Calu3 (cell line): Measurements from ENCODE around the gene TIGD3. TPM values are rescaled to one million over a fixed set of nuclear protein-coding genes. Genes with fewer than 3 reads are reported as not detected.

Source experiments
- BruUV-seq: library from RNA; stranded (reverse); fragments of 400-500 nt; replicated peaks from 2 replicates; lab custom pipeline; 2021; lab: Mats Ljungman, UMichigan
- CTCF ChIA-PET: fragments of 300-600 bp; sonication (Branson Sonifier 250); formaldehyde crosslinking; loops from one replicate; lab custom pipeline; 2022; ENCODE audit warnings: antibody characterized with exemption; lab: Charles Lee
- DNase-seq: peaks from one replicate; pipeline ENCODE4 v3.0.0; 2022
- H3K27ac Mint-ChIP-seq: one replicate; pipeline ENCODE4 v1.8.0; 2022; ENCODE audit warnings: mixed read lengths; ENCODE audit not compliant: unreplicated experiment
- H3K27me3 Mint-ChIP-seq: one replicate; pipeline ENCODE4 v1.8.0; 2022; ENCODE audit warnings: mixed read lengths; ENCODE audit not compliant: unreplicated experiment
- H3K36me3 Mint-ChIP-seq: one replicate; pipeline ENCODE4 v1.8.0; 2022; ENCODE audit warnings: mild to moderate bottlenecking, moderate library complexity, mixed read lengths; ENCODE audit not compliant: insufficient read depth, unreplicated experiment
- H3K4me1 Mint-ChIP-seq: one replicate; pipeline ENCODE4 v1.8.0; 2022; ENCODE audit warnings: mild to moderate bottlenecking, low read depth, mixed read lengths; ENCODE audit not compliant: unreplicated experiment
- H3K4me3 Mint-ChIP-seq: one replicate; pipeline ENCODE4 v1.8.0; 2022; ENCODE audit warnings: mild to moderate bottlenecking, low read depth, moderate library complexity, mixed read lengths; ENCODE audit not compliant: unreplicated experiment
- H3K9me3 Mint-ChIP-seq: one replicate; pipeline ENCODE4 v1.8.0; 2022; ENCODE audit warnings: low read depth, mixed read lengths; ENCODE audit not compliant: unreplicated experiment
- intact Hi-C: fragments of 100-400 bp; cut with micrococcal nuclease; formaldehyde crosslinking; loops from one replicate; pipeline ENCODE4 v1.10.0; 2022; ENCODE audit not compliant: unreplicated experiment
- total RNA-seq: library from RNA; stranded (reverse); gene quantifications from 2 replicates; pipeline ENCODE4 v1.2.3, GENCODE V29; 2022
- TF ChIP-seq, protein P1 (sequence below): fragments of 200-600 bp; IDR thresholded peaks from one replicate; pipeline ENCODE4 v1.8.0; 2022; ENCODE audit warnings: antibody characterized with exemption; ENCODE audit not compliant: unreplicated experiment

Gene TIGD3
- total RNA-seq, 1 experiment from 2014 or later: 1.5 TPM

DNA sequence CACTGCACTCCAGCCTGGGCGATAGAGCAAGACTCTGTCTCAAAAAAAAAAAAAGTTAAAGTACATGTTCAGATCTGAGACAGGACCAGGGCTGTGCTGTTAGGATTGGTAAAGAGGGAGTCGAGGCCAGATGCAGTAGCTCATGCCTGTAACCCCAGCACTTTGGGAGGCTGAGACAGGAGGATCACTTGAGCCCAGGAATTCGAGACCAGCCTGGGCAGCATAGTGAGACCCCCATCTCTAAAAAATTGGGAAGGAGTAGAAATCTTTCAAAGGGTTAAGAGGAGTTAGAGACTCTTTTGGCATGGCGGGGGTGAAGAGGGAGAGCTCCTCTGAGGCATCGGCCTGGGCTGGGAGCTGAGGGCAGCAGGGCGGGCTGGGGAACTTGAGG, 16.1 kb downstream of the TIGD3 start:
- peaks cover 8% of the 10 kb centered on the region for H3K36me3 Mint-ChIP-seq
- H3K4me3 Mint-ChIP-seq: no peak overlapping the region
- intact Hi-C loops: no loop called here
- TF ChIP-seq, protein P1, sequence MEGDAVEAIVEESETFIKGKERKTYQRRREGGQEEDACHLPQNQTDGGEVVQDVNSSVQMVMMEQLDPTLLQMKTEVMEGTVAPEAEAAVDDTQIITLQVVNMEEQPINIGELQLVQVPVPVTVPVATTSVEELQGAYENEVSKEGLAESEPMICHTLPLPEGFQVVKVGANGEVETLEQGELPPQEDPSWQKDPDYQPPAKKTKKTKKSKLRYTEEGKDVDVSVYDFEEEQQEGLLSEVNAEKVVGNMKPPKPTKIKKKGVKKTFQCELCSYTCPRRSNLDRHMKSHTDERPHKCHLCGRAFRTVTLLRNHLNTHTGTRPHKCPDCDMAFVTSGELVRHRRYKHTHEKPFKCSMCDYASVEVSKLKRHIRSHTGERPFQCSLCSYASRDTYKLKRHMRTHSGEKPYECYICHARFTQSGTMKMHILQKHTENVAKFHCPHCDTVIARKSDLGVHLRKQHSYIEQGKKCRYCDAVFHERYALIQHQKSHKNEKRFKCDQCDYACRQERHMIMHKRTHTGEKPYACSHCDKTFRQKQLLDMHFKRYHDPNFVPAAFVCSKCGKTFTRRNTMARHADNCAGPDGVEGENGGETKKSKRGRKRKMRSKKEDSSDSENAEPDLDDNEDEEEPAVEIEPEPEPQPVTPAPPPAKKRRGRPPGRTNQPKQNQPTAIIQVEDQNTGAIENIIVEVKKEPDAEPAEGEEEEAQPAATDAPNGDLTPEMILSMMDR: no peak
- H3K9me3 Mint-ChIP-seq: no peaks in the 10 kb centered on the region
- BruUV-seq: TSS peak; percentile 94
- peak overlapping the region; percentile 62 for H3K27ac Mint-ChIP-seq
- H3K27me3 Mint-ChIP-seq: no peaks in the 10 kb centered on the region
- H3K4me1 Mint-ChIP-seq: peaks cover 11% of the 10 kb centered on the region
- no peak for DNase-seq
- CTCF ChIA-PET: interaction anchor here (0.7 to 1.8 kb wide), 6 partner anchors 9 to 101 kb away, joined by 3 to 9 read pairs (median 4); partner anchors contain the start of gene SLC25A45

DNA sequence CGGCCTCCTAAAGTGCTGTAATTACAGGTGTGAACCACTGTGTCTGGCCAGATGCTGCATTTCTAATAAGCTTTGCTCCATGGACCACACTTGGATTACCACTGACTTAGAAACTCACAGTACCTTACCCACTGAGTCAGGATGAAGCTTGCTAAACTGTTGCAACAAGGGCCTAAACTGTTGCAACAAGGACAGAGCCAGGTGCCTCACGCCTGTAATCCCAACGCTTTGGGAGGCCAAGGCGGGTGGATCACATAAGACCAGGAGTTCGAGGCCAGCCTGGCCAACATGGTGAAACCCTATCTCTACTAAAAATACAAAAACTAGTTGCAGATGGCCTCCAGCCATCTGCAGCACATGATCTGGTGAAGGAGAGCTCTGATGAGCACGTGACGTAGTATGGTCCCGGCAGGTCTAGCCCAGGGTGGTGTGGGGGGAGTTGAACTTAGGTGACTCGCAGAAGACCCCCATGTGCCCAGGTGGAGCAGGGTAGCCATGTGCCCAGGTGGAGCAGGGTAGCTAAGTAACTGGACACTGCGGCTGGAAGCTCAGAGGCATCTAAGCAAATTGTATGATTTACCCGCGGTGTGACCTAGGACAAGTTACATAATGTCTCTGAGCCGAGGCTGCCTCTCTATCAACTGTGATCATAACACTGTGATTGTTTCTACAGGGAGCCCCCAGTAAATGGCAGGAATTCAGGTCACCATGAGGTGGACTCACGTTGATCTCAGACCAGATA, 19.5 kb downstream of the TIGD3 start:
- no peak overlapping the region for H3K4me3 Mint-ChIP-seq
- peaks cover 30% of the 10 kb centered on the region for H3K4me1 Mint-ChIP-seq
- H3K36me3 Mint-ChIP-seq: peaks cover 14% of the 10 kb centered on the region
- no TSS peak for BruUV-seq
- H3K9me3 Mint-ChIP-seq: no peaks in the 10 kb centered on the region
- TF ChIP-seq, protein P1: no peak
- DNase-seq: no peak
- H3K27me3 Mint-ChIP-seq: no peaks in the 10 kb centered on the region
- CTCF ChIA-PET: interaction anchor here (1.1 kb wide), 1 partner anchor 168 kb away, joined by 3 read pairs; no protein-coding TSS in a partner anchor
- no peak overlapping the region for H3K27ac Mint-ChIP-seq
- intact Hi-C loops: no loop called here

DNA sequence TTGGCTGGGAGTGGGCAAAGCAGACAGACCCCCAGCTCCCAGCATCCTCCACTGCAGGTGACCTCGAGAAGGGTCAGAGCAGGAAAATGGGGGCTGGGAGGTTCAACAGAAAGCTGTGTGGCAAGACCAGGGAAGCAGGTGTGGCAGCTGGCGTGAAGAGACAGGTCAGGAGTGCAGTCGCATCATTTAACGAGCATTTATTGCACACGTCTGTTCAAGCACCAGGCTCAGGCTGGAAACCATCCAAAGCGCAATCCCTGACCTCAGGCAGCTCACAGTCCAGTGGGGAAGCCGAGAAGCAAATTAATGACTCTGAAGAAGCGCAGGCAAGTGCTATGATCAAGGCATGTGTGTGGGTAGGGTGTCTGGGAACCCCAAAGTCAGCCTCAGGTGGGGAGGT, 20.5 kb downstream of the TIGD3 start:
- Mint-ChIP-seq H3K27ac (no peak overlapping the region), H3K27me3 (no peaks in the 10 kb centered on the region), H3K36me3 (peaks cover 14% of the 10 kb centered on the region), H3K4me3 (no peak overlapping the region), H3K4me1 (peaks cover 38% of the 10 kb centered on the region), H3K9me3 (no peaks in the 10 kb centered on the region)
- TF ChIP-seq, protein P1: no peak
- CTCF ChIA-PET: no interaction called here
- intact Hi-C loops: no loop called here
- no peak for DNase-seq
- no TSS peak for BruUV-seq

DNA sequence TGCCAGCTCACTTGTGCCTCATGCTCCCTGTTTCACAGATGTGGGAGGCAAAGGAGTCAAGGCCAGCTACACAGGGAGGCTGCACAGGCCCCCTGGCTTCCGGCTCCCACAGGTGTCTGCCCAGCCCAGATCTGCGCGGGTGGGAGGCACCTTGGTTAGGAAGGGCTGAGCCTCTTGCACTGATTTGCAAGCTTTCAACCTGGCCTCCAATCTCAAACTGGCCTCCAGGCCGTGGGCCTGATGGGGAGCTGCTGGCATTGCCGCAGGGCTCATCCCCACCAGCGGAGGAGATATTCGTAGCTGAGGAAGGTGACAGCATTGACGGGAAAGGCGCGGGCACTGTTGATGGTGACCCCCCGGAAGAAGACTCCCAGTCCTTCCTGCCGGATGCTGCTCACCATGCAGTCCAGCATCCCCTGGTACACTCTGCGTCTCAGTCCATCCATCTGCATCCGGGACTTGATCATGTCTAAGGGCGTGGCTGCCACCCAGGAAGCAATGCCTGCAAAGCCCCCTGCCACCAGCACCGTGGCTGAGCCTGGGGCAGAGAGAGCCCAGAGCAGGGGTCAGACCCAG, 21.7 kb downstream of the TIGD3 start:
- no TSS peak for BruUV-seq
- CTCF ChIA-PET: interaction anchor here (0.6 to 0.7 kb wide), 2 partner anchors 43 to 181 kb away, joined by 3 to 6 read pairs; no protein-coding TSS in a partner anchor
- intact Hi-C loops: no loop called here
- no peak for DNase-seq
- Mint-ChIP-seq H3K9me3 (no peaks in the 10 kb centered on the region), H3K27me3 (no peaks in the 10 kb centered on the region), H3K4me1 (peaks cover 36% of the 10 kb centered on the region), H3K36me3 (peaks cover 14% of the 10 kb centered on the region), H3K27ac (no peak overlapping the region), H3K4me3 (no peak overlapping the region)
- TF ChIP-seq, protein P1: no peak
